WTC11 (cell line): Measurements from ENCODE around the gene SMCO1.

ENCODE experiments used
- ELF4 ChIP-seq: sonication (generic); formaldehyde crosslinking; IDR thresholded peaks from 2 replicates; pipeline ENCODE4 v1.8.1; 2022; ENCODE audit warnings: low read depth, mild to moderate bottlenecking, moderate library complexity, missing genetic modification reagents
- JUN ChIP-seq: sonication (generic); formaldehyde crosslinking; IDR thresholded peaks from 2 replicates; pipeline ENCODE4 v1.8.0; 2023; ENCODE audit warnings: mild to moderate bottlenecking, missing genetic modification reagents
- NFE2L1 ChIP-seq: sonication (generic); formaldehyde crosslinking; IDR thresholded peaks from 2 replicates; pipeline ENCODE4 v1.8.1; 2023; ENCODE audit warnings: missing genetic modification reagents
- TCF7 ChIP-seq: sonication (generic); formaldehyde crosslinking; IDR thresholded peaks from 2 replicates; pipeline ENCODE4 v1.8.0; 2022; ENCODE audit warnings: mild to moderate bottlenecking, low read depth, missing genetic modification reagents, moderate library complexity
- ZNF317 ChIP-seq: sonication (generic); formaldehyde crosslinking; IDR thresholded peaks from 2 replicates; pipeline ENCODE4 v1.8.1; 2023; ENCODE audit warnings: low read depth, mild to moderate bottlenecking, moderate library complexity, missing genetic modification reagents, borderline replicate concordance
- TF ChIP-seq, protein P1 (sequence below): sonication (generic); formaldehyde crosslinking; conservative IDR thresholded peaks from 2 replicates; pipeline ENCODE4 v1.8.1; 2022; ENCODE audit warnings: mild to moderate bottlenecking, missing genetic modification reagents
- TF ChIP-seq, protein P2 (sequence below): fragments of 200-600 bp; IDR thresholded peaks from 2 replicates; pipeline ENCODE4 v1.8.0; 2022; ENCODE audit warnings: antibody characterized with exemption
- TF ChIP-seq, protein P3 (sequence below): sonication (generic); formaldehyde crosslinking; IDR thresholded peaks from 2 replicates; pipeline ENCODE4 v1.8.0; 2022; ENCODE audit warnings: mild to moderate bottlenecking, missing genetic modification reagents
- TF ChIP-seq, protein P4 (sequence below): sonication (generic); formaldehyde crosslinking; IDR thresholded peaks from 2 replicates; pipeline ENCODE4 v1.8.0; 2022; ENCODE audit warnings: mild to moderate bottlenecking, missing genetic modification reagents
- TF ChIP-seq, protein P5 (sequence below): sonication (generic); formaldehyde crosslinking; IDR thresholded peaks from 2 replicates; pipeline ENCODE4 v1.8.0; 2023; ENCODE audit warnings: mild to moderate bottlenecking, missing genetic modification reagents
- TF ChIP-seq, protein P6 (sequence below): sonication (generic); formaldehyde crosslinking; IDR thresholded peaks from 2 replicates; pipeline ENCODE4 v1.8.1; 2023; ENCODE audit warnings: mild to moderate bottlenecking, missing genetic modification reagents, moderate library complexity
- TF ChIP-seq, protein P7 (sequence below): sonication (generic); formaldehyde crosslinking; IDR thresholded peaks from 2 replicates; pipeline ENCODE4 v1.8.0; 2022; ENCODE audit warnings: mild to moderate bottlenecking, missing genetic modification reagents

DNA sequence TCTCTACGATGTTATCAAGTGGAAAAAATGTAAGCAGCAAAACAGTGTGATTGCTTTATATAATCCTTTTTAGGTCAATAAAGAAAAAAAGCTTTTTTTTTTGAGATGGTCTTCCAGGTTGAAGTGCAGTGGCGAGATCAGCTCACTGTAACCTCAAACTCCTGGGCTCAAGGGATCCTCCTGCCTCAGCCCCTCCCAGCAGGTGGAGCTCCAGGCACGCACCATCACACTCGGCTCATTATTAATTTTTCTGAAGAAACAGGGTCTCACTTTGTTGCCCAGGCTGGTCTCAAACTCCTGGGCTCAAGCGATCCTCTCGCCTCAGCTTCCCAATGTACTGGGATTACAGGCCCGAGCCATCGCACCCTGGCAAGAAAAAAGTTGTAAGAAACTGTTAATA, 28.9 kb downstream of the SMCO1 start:
- TF ChIP-seq, protein P1, sequence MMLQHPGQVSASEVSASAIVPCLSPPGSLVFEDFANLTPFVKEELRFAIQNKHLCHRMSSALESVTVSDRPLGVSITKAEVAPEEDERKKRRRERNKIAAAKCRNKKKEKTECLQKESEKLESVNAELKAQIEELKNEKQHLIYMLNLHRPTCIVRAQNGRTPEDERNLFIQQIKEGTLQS (CRISPR knock-in tag) = no peak
- TF ChIP-seq, protein P2, sequence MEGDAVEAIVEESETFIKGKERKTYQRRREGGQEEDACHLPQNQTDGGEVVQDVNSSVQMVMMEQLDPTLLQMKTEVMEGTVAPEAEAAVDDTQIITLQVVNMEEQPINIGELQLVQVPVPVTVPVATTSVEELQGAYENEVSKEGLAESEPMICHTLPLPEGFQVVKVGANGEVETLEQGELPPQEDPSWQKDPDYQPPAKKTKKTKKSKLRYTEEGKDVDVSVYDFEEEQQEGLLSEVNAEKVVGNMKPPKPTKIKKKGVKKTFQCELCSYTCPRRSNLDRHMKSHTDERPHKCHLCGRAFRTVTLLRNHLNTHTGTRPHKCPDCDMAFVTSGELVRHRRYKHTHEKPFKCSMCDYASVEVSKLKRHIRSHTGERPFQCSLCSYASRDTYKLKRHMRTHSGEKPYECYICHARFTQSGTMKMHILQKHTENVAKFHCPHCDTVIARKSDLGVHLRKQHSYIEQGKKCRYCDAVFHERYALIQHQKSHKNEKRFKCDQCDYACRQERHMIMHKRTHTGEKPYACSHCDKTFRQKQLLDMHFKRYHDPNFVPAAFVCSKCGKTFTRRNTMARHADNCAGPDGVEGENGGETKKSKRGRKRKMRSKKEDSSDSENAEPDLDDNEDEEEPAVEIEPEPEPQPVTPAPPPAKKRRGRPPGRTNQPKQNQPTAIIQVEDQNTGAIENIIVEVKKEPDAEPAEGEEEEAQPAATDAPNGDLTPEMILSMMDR = no peak
- TF ChIP-seq ELF4 (CRISPR knock-in tag) (no peak), TCF7 (CRISPR knock-in tag) (no peak), JUN (CRISPR knock-in tag) (no peak), ZNF317 (CRISPR knock-in tag) (no peak), NFE2L1 (CRISPR knock-in tag) (no peak)
- TF ChIP-seq, protein P3, sequence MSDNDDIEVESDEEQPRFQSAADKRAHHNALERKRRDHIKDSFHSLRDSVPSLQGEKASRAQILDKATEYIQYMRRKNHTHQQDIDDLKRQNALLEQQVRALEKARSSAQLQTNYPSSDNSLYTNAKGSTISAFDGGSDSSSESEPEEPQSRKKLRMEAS (CRISPR knock-in tag) = no peak
- TF ChIP-seq, protein P4, sequence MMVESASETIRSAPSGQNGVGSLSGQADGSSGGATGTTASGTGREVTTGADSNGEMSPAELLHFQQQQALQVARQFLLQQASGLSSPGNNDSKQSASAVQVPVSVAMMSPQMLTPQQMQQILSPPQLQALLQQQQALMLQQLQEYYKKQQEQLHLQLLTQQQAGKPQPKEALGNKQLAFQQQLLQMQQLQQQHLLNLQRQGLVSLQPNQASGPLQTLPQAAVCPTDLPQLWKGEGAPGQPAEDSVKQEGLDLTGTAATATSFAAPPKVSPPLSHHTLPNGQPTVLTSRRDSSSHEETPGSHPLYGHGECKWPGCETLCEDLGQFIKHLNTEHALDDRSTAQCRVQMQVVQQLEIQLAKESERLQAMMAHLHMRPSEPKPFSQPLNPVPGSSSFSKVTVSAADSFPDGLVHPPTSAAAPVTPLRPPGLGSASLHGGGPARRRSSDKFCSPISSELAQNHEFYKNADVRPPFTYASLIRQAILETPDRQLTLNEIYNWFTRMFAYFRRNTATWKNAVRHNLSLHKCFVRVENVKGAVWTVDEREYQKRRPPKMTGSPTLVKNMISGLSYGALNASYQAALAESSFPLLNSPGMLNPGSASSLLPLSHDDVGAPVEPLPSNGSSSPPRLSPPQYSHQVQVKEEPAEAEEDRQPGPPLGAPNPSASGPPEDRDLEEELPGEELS = no peak
- TF ChIP-seq, protein P5, sequence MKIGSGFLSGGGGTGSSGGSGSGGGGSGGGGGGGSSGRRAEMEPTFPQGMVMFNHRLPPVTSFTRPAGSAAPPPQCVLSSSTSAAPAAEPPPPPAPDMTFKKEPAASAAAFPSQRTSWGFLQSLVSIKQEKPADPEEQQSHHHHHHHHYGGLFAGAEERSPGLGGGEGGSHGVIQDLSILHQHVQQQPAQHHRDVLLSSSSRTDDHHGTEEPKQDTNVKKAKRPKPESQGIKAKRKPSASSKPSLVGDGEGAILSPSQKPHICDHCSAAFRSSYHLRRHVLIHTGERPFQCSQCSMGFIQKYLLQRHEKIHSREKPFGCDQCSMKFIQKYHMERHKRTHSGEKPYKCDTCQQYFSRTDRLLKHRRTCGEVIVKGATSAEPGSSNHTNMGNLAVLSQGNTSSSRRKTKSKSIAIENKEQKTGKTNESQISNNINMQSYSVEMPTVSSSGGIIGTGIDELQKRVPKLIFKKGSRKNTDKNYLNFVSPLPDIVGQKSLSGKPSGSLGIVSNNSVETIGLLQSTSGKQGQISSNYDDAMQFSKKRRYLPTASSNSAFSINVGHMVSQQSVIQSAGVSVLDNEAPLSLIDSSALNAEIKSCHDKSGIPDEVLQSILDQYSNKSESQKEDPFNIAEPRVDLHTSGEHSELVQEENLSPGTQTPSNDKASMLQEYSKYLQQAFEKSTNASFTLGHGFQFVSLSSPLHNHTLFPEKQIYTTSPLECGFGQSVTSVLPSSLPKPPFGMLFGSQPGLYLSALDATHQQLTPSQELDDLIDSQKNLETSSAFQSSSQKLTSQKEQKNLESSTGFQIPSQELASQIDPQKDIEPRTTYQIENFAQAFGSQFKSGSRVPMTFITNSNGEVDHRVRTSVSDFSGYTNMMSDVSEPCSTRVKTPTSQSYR (CRISPR knock-in tag) = no peak
- TF ChIP-seq, protein P6, sequence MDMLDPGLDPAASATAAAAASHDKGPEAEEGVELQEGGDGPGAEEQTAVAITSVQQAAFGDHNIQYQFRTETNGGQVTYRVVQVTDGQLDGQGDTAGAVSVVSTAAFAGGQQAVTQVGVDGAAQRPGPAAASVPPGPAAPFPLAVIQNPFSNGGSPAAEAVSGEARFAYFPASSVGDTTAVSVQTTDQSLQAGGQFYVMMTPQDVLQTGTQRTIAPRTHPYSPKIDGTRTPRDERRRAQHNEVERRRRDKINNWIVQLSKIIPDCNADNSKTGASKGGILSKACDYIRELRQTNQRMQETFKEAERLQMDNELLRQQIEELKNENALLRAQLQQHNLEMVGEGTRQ = no peak
- TF ChIP-seq, protein P7, sequence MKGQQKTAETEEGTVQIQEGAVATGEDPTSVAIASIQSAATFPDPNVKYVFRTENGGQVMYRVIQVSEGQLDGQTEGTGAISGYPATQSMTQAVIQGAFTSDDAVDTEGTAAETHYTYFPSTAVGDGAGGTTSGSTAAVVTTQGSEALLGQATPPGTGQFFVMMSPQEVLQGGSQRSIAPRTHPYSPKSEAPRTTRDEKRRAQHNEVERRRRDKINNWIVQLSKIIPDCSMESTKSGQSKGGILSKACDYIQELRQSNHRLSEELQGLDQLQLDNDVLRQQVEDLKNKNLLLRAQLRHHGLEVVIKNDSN (CRISPR knock-in tag) = no peak
